ENCODE results near the gene ALOX5. TPM values are rescaled to one million over a fixed set of nuclear protein-coding genes. Genes with fewer than 3 reads are reported as not detected.
"Not testable (repeated sequence)": the region's sequence is repeated elsewhere in the genome, so short reads cannot be mapped to it uniquely, and the experiment has no call there.

Gene ALOX5
- total RNA-seq, 5 donors from 2014 or later (not counting 1 experiment from before 2014, with no cell fraction given), result 13.8 to 39.8 (median 16.1) TPM

DNA sequence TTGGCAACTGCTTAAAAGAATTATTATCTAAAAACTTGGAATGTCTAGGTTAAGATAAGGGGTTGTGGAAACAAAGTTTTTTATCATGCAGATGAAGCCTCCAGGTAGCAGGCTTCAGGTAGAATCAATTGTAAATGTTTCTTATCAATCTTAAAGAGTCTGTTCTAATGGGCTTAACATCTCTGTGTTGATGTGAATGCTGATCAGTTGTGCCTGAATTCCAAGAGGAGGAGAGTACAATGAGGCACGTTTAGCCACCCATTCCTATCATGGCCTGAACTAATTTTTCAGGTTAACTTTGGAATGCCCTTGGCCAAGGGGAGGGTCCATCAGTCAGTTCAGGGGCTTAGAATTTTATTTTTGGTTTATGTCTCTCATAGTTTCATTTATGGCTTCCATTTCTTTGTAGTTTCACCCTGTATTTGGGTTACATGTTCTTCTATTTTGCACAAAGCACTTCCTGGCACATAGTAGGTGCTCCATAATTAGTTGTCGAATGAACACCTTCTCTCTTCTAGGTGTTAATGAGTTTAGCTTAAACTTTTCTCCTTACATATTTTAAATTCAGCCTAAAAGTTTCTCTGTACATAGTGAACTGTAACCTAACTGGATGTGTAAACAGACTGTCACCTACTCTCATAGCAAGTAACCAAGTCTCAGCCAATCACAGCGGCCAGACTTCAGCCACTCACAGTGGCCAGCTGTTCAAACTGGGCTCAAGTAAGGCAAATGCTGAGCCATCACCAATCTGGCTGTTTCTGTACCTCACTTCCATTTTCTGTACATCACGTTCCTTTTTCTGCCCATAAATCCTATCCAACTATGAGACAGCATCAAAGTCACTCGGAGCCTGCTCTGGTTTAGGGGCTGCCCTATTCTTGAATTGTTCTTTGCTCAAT is 34.7 kb downstream of the ALOX5 start:
- Histone ChIP-seq H3K9me3 (no peaks in the 10 kb centered on the region), H3K27me3 (replicated peaks in 1 of 2; ENCODE audit: control insufficient read depth in 2 of 2, extremely low read depth in 1 of 2, insufficient read depth in 2 of 2, low read length in 1 of 2) (peaks cover 0 to 6% of the 10 kb centered on the region in 2 experiments), H3K36me3 (ENCODE audit: control insufficient read depth in 2 of 2, extremely low read depth in 1 of 2, insufficient read depth in 1 of 2, low read length in 1 of 2) (no peaks in the 10 kb centered on the region), H3K27ac (ENCODE audit: low read length) (no peak overlapping the region), H3K4me1 (ENCODE audit: control insufficient read depth in 1 of 2, extremely low read depth in 1 of 2, insufficient read depth in 2 of 2, low read length in 2 of 2) (no peaks in the 10 kb centered on the region), H3K4me3 (ENCODE audit: control insufficient read depth in 1 of 2, extremely low read depth in 1 of 2, low read length in 1 of 2) (no peak overlapping the region)
- Mint-ChIP-seq H3K36me3 (peaks cover 5% of the 10 kb centered on the region), H3K9me3 (no peaks in the 10 kb centered on the region), H3K4me3 (no peak overlapping the region), H3K27me3 (peaks cover 4 to 15% of the 10 kb centered on the region in 2 donors), H3K4me1 (peaks cover 3 to 12% (median 8%) of the 10 kb centered on the region in 3 donors), H3K27ac (no peak overlapping the region)
- 75% methylated on average over 2 of the region's 5 CpGs for WGBS (ENCODE audit: insufficient coverage)
- ChIA-PET POLR2A (no interaction called here), CTCF (no interaction called here)
- ATAC-seq (replicated peaks in 1 of 4) (no peak), DNase-seq (no peak)

DNA sequence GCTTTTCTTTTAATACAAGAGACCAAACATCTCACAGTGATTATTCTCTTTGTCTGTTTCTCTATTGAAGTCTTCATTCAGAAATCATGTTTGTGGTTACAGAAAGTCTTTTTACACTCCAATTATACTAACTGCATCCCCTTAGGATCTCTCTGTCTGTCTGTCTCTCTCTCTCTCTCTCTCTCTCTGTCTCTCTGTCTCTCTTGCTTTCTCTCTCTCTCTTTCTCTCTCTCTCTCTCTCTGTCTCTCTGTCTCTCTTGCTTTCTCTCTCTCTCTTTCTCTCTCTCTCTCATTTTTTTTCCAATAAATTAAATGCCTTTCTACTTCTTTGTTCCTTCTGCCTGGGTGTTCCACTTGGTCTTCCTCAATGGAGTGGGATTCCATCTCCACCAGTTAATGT is 35.3 kb downstream of the ALOX5 start:
- H3K4me1 ChIP-seq (ENCODE audit: control insufficient read depth in 1 of 2, extremely low read depth in 1 of 2, insufficient read depth in 2 of 2, low read length in 2 of 2); POLR2A ChIA-PET; H3K36me3 ChIP-seq (ENCODE audit: control insufficient read depth in 2 of 2, extremely low read depth in 1 of 2, insufficient read depth in 1 of 2, low read length in 1 of 2); ATAC-seq (replicated peaks in 1 of 4); H3K27me3 ChIP-seq (replicated peaks in 1 of 2; ENCODE audit: control insufficient read depth in 2 of 2, extremely low read depth in 1 of 2, insufficient read depth in 2 of 2, low read length in 1 of 2); H3K27ac ChIP-seq (ENCODE audit: low read length); H3K4me3 ChIP-seq (ENCODE audit: control insufficient read depth in 1 of 2, extremely low read depth in 1 of 2, low read length in 1 of 2); H3K4me3 Mint-ChIP-seq; H3K9me3 ChIP-seq; DNase-seq; H3K4me1 Mint-ChIP-seq; H3K36me3 Mint-ChIP-seq; H3K9me3 Mint-ChIP-seq: not testable (repeated sequence)
- peaks cover 4 to 15% of the 10 kb centered on the region in 2 donors for H3K27me3 Mint-ChIP-seq
- CTCF ChIA-PET, result interaction anchor here in 1 of 2 donors (0.6 kb wide), 1 partner anchor 468 kb away, joined by 3 read pairs; no protein-coding TSS in a partner anchor
- H3K27ac Mint-ChIP-seq, result peak overlapping the region in 1 of 2 donors; percentile 4

- Mint-ChIP-seq H3K9me3 (no peaks in the 10 kb centered on the region), H3K4me3 (no peak overlapping the region), H3K36me3 (peaks cover 5% of the 10 kb centered on the region), H3K27me3 (peaks cover 4 to 15% of the 10 kb centered on the region in 2 donors), H3K27ac (no peak overlapping the region), H3K4me1 (peaks cover 0 to 8% (median 2%) of the 10 kb centered on the region in 3 donors)
- ATAC-seq (replicated peaks in 1 of 4) (no peak), DNase-seq (no peak)
- WGBS (ENCODE audit: insufficient coverage), result no CpG with 5 or more reads among the region's 1 CpG
- Histone ChIP-seq H3K9me3 (no peaks in the 10 kb centered on the region), H3K27me3 (replicated peaks in 1 of 2; ENCODE audit: control insufficient read depth in 2 of 2, extremely low read depth in 1 of 2, insufficient read depth in 2 of 2, low read length in 1 of 2) (peaks cover 0 to 6% of the 10 kb centered on the region in 2 experiments), H3K4me1 (ENCODE audit: control insufficient read depth in 1 of 2, extremely low read depth in 1 of 2, insufficient read depth in 2 of 2, low read length in 2 of 2) (no peaks in the 10 kb centered on the region), H3K36me3 (ENCODE audit: control insufficient read depth in 2 of 2, extremely low read depth in 1 of 2, insufficient read depth in 1 of 2, low read length in 1 of 2) (no peaks in the 10 kb centered on the region), H3K27ac (ENCODE audit: low read length) (no peak overlapping the region), H3K4me3 (ENCODE audit: control insufficient read depth in 1 of 2, extremely low read depth in 1 of 2, low read length in 1 of 2) (no peak overlapping the region)
- ChIA-PET POLR2A (no interaction called here), CTCF (interaction anchor here in 1 of 2 donors (0.6 kb wide), 1 partner anchor 468 kb away, joined by 3 read pairs; no protein-coding TSS in a partner anchor)
Observed at GRCh38 chr10:45409782-45410181, 35.8 kb downstream of the ALOX5 start.

DNA sequence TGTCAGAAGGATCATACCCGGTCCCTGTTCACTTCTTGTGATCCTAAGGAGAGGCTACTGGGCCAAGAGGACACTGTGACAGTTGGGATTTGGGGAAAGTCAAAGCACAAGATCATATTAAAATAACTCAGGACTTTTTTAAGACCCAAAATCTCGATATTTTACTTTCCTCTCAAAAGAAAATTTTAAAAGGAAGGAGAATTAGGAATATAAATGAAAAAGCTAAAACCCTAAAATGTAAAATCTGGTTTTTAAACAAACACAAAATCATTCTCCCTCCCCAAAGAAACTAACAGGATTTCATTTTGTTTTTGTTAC is 36.4 kb downstream of the ALOX5 start:
- POLR2A ChIA-PET, result no interaction called here
- H3K27ac ChIP-seq (ENCODE audit: low read length), result no peak overlapping the region

GRCh38 chr10:45410807-45411606 is 37.0 kb downstream of the ALOX5 start:
- Histone ChIP-seq H3K4me3 (ENCODE audit: control insufficient read depth in 1 of 2, extremely low read depth in 1 of 2, low read length in 1 of 2) (no peak overlapping the region), H3K4me1 (ENCODE audit: control insufficient read depth in 1 of 2, extremely low read depth in 1 of 2, insufficient read depth in 2 of 2, low read length in 2 of 2) (no peaks in the 10 kb centered on the region), H3K27ac (ENCODE audit: low read length) (no peak overlapping the region), H3K9me3 (no peaks in the 10 kb centered on the region), H3K27me3 (replicated peaks in 1 of 2; ENCODE audit: control insufficient read depth in 2 of 2, extremely low read depth in 1 of 2, insufficient read depth in 2 of 2, low read length in 1 of 2) (peaks cover 0 to 6% of the 10 kb centered on the region in 2 experiments), H3K36me3 (ENCODE audit: control insufficient read depth in 2 of 2, extremely low read depth in 1 of 2, insufficient read depth in 1 of 2, low read length in 1 of 2) (no peaks in the 10 kb centered on the region)
- POLR2A ChIA-PET, result no interaction called here
- H3K27ac Mint-ChIP-seq, result no peak overlapping the region
- H3K36me3 Mint-ChIP-seq, result peaks cover 5% of the 10 kb centered on the region
- no peaks in the 10 kb centered on the region for H3K9me3 Mint-ChIP-seq
- peaks cover 4 to 15% of the 10 kb centered on the region in 2 donors for H3K27me3 Mint-ChIP-seq
- ATAC-seq (replicated peaks in 1 of 4), result no peak
- no peak for DNase-seq
- peaks cover 0 to 8% (median 2%) of the 10 kb centered on the region in 3 donors for H3K4me1 Mint-ChIP-seq
- CTCF ChIA-PET, result no interaction called here
- 83% methylated on average over 1 of the region's 6 CpGs for WGBS (ENCODE audit: insufficient coverage)
- H3K4me3 Mint-ChIP-seq, result no peak overlapping the region

More for the DNA sequence above, 36.4 kb downstream of the ALOX5 start:
- no peaks in the 10 kb centered on the region for H3K36me3 ChIP-seq (ENCODE audit: control insufficient read depth in 2 of 2, extremely low read depth in 1 of 2, insufficient read depth in 1 of 2, low read length in 1 of 2)
- no CpG with 5 or more reads among the region's 2 CpGs for WGBS (ENCODE audit: insufficient coverage)
- Mint-ChIP-seq H3K27ac (no peak overlapping the region), H3K9me3 (no peaks in the 10 kb centered on the region), H3K27me3 (peaks cover 4 to 15% of the 10 kb centered on the region in 2 donors), H3K4me1 (peaks cover 0 to 8% (median 2%) of the 10 kb centered on the region in 3 donors), H3K36me3 (peaks cover 5% of the 10 kb centered on the region), H3K4me3 (no peak overlapping the region)
- H3K4me1 ChIP-seq (ENCODE audit: control insufficient read depth in 1 of 2, extremely low read depth in 1 of 2, insufficient read depth in 2 of 2, low read length in 2 of 2), result no peaks in the 10 kb centered on the region
- ATAC-seq (replicated peaks in 1 of 4), result no peak
- no peaks in the 10 kb centered on the region for H3K9me3 ChIP-seq
- peaks cover 0 to 6% of the 10 kb centered on the region in 2 experiments for H3K27me3 ChIP-seq (replicated peaks in 1 of 2; ENCODE audit: control insufficient read depth in 2 of 2, extremely low read depth in 1 of 2, insufficient read depth in 2 of 2, low read length in 1 of 2)
- no peak for DNase-seq
- CTCF ChIA-PET, result no interaction called here
- H3K4me3 ChIP-seq (ENCODE audit: control insufficient read depth in 1 of 2, extremely low read depth in 1 of 2, low read length in 1 of 2), result no peak overlapping the region

DNA sequence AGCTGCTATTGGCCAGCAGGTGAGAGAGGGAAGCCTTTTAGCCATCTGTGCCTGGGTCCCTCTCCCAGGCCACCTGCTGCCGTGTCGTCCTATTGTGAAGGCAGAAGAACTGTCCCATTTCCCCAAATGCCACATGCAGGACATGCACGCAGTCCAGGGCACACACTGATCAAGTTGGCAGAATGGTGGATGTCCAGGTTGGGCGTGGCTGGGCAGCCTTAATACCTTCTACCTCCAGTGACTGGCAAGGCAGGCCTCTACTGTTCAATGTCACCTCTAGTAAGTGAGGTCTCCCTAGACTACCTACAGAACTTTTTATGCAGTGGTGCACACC is 37.6 kb downstream of the ALOX5 start:
- Mint-ChIP-seq H3K36me3 (peaks cover 5% of the 10 kb centered on the region), H3K4me1 (peaks cover 0 to 8% (median 2%) of the 10 kb centered on the region in 3 donors), H3K27me3 (peaks cover 4 to 15% of the 10 kb centered on the region in 2 donors), H3K27ac (no peak overlapping the region), H3K9me3 (no peaks in the 10 kb centered on the region), H3K4me3 (no peak overlapping the region)
- H3K27ac ChIP-seq (ENCODE audit: low read length), result no peak overlapping the region
- H3K9me3 ChIP-seq, result no peaks in the 10 kb centered on the region
- ChIA-PET CTCF (no interaction called here), POLR2A (no interaction called here)
- H3K4me3 ChIP-seq (ENCODE audit: control insufficient read depth in 1 of 2, extremely low read depth in 1 of 2, low read length in 1 of 2), result no peak overlapping the region
- H3K36me3 ChIP-seq (ENCODE audit: control insufficient read depth in 2 of 2, extremely low read depth in 1 of 2, insufficient read depth in 1 of 2, low read length in 1 of 2), result no peaks in the 10 kb centered on the region
- no peak for DNase-seq
- no peaks in the 10 kb centered on the region for H3K4me1 ChIP-seq (ENCODE audit: control insufficient read depth in 1 of 2, extremely low read depth in 1 of 2, insufficient read depth in 2 of 2, low read length in 2 of 2)
- peaks cover 0 to 6% of the 10 kb centered on the region in 2 experiments for H3K27me3 ChIP-seq (replicated peaks in 1 of 2; ENCODE audit: control insufficient read depth in 2 of 2, extremely low read depth in 1 of 2, insufficient read depth in 2 of 2, low read length in 1 of 2)
- WGBS (ENCODE audit: insufficient coverage), result 67% methylated on average over 1 of the region's 4 CpGs
- no peak for ATAC-seq (replicated peaks in 1 of 4)
